ENCODE data around the gene RIPOR1.
A peak's percentile ranks its signal among the peaks of the same experiment; 100 is the strongest.

RIPOR1 gene

GRCh38 chr16:67558859-67559258 is 30.2 kb downstream of the RIPOR1 start:
- DNase-seq (ENCODE audit: low read depth, low spot score) = no peak

GRCh38 chr16:67560827-67561342 is 32.3 kb downstream of the RIPOR1 start:
- no peak for DNase-seq (ENCODE audit: low read depth, low spot score)

GRCh38 chr16:67561501-67561823 is 32.8 kb downstream of the RIPOR1 start:
- DNase-seq (ENCODE audit: low read depth, low spot score) = no peak

- DNase-seq (ENCODE audit: low read depth, low spot score) = peak; percentile 90
Observed at GRCh38 chr16:67561824-67562525, 33.3 kb downstream of the RIPOR1 start.

DNA sequence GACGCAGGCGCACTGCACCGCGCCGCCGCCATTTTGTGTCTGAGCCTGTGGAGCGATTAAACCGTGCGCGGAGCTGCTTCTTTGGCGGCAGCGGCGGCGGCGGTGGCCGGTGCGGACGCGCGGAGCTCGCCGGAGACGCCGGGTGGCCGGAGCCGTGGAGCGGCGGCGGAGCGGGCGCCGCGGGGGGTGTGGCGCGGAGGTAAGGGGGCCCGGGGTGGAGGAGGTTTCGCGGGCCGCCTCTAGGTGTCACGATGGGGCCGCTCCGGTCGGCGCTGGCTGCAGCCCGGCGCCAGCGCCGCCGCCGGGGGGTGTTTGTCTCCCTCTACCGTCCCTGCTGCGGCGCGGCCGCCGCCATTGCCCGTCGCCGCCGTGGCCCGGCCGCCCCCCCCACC is 33.9 kb downstream of the RIPOR1 start, which contains the start of gene CTCF:
TSS of gene CTCF (plus strand) at position 1 of the 392 bp plus-strand sequence. CDS start 48,307 bp downstream, outside the sequence.
- no peak for DNase-seq (ENCODE audit: low read depth, low spot score)

DNA sequence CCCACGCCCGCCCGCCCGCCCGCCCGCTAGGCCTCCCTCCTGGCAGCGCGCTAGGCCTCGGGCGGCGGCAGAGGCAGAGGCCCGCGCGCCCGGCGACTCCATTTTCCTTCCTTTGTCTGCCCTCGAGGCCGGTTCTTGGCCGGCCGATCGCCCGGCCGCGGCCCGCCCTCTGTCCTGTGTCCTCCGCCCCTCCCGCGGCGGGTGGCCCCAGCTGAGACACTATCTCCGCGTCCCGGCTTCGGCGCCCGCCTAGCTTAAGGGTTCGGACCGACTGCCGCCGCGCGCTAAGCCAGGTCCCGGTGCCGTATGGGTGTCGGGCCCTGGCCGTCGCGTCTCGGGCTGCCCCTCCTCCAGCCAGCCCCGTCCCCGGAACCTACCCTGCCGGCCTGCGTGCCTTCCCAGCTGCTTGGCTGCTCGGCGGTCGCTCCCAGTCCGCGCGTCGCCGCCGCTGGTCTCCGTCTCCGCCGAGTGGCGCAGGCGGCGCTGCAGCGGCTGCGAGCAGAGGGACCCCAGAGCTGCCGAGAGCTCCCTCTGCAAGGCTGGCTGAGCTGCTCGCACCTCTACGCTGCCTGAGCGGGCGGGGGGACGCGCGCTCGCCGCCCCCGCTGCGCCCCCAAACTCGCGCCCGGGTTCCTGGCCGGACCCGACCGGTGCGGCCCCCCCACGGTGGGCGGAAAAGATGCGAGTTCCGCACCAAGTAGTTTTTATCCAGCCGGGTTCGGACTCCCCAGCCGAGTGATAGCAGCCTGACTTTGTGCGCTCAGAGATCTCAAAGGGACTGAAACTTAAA is 34.5 kb downstream of the RIPOR1 start:
- DNase-seq (ENCODE audit: low read depth, low spot score) = peak; percentile 31

- DNase-seq (ENCODE audit: low read depth, low spot score) = no peak
Observed at GRCh38 chr16:67563708-67564468, 35.3 kb downstream of the RIPOR1 start.

DNA sequence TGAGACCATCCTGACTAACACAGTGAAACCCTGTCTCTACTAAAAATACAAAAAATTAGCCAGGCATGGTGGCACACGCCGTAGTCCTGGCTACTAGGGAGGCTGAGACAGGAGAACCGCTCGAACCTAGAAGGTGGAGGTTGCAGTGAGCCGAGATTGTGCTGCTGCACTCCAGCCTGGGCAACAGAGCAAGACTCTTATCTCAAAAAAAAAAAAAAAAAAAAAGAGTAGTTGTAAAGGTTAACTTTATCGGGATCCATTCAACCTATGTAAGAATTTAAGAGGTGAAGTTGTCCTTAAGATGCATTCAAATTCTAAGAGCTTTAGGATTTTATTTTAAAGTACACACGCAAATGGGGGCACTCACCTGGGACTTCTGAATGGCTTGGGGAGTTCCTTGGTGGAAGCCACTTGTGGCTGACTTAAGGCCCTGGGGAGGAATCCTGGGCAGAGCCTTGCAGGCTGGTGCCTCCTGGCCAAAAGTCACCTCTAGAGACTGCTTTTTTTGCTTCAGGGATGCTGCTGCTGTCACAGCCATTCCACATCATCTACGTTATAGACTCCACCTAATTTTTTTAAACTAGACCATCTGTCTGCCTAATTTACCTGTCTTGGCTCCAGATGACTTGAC is 37.0 kb downstream of the RIPOR1 start:
- DNase-seq (ENCODE audit: low read depth, low spot score) = no peak

- DNase-seq (ENCODE audit: low read depth, low spot score) = no peak
Observed at GRCh38 chr16:67571464-67571863, 42.8 kb downstream of the RIPOR1 start.

GRCh38 chr16:67571981-67572431 is 43.4 kb downstream of the RIPOR1 start:
- no peak for DNase-seq (ENCODE audit: low read depth, low spot score)

DNA sequence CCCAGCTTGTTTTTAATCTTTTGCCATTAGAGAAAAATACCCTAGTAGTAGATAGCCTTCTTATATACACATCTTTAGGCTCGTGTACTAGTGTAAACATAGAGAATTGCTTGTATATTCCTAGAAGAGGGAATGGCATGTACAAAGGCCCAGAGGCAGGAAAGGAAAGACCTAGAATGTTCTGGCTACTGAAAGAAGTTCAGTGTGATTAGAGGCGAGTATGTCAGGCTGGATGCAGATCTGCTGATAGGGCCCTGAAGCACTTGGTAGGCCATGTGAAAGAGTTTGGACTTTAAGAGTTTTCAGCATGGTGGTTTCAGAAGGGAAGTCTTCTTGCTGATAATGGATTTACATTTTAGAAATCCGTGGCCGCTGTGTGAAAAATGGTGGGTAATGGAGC is 51.1 kb downstream of the RIPOR1 start:
- DNase-seq (ENCODE audit: low read depth, low spot score) = no peak

DNA sequence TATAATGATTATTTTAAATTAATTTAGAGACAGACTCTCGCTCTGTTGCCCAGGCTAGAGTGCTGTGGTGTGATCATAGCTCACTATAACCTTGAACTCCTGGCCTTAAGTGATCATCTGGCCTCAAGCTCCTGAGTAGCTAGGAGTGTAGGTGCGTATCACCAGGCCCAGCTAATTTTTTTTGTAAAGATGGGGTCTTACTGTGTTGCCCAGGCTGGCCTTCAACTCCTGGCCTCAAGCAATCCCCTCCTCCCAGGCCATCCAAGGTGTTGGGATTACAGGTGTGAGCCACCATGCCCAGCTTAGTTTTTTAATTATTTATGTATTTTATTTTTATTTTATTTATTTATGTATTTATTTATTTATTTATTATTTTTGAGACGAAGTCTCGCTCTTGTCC is 51.6 kb downstream of the RIPOR1 start:
- no peak for DNase-seq (ENCODE audit: low read depth, low spot score)

- no peak for DNase-seq (ENCODE audit: low read depth, low spot score)
Observed at GRCh38 chr16:67593288-67593687, 64.7 kb downstream of the RIPOR1 start.

- DNase-seq (ENCODE audit: low read depth, low spot score) = no peak
Observed at GRCh38 chr16:67593701-67594100, 65.1 kb downstream of the RIPOR1 start.

- DNase-seq (ENCODE audit: low read depth, low spot score) = no peak
Observed at GRCh38 chr16:67594256-67594915, 65.8 kb downstream of the RIPOR1 start.

- DNase-seq (ENCODE audit: low read depth, low spot score) = no peak
Observed at GRCh38 chr16:67594956-67595355, 66.3 kb downstream of the RIPOR1 start.
